Stimulated activated CD8-positive, alpha-beta memory T cell treated with anti-CD3 and anti-CD28 coated beads, Interleukin-2, amount 100 ng/mL, for 1 hour (primary cell): Measurements from ENCODE around the gene NDUFAF4.
"Not testable (repeated sequence)": the region's sequence is repeated elsewhere in the genome, so short reads cannot be mapped to it uniquely, and the experiment has no call there.

Experiments used
- DNase-seq, 2 donors: peaks; one replicate each; pipeline ENCODE4 v3.0.0-alpha.2; 2020; ENCODE audit warnings: low read depth in 2 of 2

Gene NDUFAF4

DNA sequence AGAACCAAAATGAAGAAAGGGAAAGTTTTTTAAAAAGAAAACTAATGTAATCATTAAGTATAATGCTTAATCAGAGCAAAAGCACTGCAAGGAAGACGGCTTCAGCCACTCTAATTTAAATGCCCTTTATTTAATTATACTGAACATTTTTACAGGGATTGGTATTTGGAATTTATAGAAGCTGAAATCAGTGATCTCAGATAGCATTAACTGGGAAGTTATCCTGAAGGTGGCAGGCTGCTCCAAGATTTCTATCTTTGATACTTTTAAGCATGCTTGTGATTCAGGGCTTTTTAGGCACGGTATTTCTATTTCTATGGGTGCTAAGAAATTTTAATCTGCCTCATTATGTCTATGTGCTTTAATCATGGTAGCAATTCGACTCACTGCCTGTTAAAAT, 1.3 kb upstream of the NDUFAF4 start:
- no peak for DNase-seq

DNA sequence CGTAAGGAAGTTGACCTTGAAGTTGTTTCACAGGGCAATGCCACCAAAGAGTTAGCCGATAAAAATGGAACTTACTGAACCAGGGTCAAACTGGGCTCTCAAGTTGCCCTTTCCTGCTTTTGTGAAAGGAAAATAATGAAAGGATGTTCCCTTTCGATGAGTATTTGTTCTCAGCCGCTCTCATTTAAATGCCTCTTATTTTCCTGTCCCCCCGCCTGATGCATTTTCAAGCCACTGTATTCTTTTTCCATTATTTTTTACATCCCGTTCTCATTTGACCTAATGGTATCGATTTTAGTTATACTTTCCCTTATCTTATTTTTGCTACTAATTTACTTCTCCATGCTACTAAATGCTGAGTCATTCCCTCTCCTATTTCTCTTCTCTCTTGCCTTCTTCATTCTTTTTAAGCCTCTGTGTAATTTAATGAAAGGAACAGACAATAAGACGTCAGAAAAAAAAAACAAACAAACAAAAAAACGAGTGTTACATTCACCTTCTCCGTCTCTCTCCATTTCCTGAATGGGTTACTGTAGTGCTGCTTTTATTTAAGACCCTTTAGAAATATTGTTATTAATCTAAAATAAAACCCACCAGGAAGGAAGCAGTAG, 655 bp upstream of the NDUFAF4 start:
- DNase-seq: no peak

DNA sequence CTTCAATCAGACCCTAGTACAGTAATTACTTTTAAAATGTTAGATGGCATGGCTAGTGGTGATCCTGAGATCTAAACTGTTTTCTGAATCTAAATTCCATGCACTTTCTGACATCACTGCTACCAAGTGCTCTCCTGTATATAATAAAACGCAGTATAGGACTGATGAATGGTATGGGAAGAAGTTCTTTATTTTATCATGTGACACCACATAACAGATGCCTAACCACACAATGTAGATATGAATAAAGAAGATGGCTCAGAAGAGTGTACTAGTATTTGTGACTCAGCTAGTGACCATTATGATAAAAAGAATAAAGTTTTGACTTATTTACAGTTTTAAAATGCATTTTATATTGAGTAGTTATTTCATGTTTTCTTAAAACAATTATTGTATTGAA, 8.5 kb downstream of the NDUFAF4 start:
- no peak for DNase-seq

DNA sequence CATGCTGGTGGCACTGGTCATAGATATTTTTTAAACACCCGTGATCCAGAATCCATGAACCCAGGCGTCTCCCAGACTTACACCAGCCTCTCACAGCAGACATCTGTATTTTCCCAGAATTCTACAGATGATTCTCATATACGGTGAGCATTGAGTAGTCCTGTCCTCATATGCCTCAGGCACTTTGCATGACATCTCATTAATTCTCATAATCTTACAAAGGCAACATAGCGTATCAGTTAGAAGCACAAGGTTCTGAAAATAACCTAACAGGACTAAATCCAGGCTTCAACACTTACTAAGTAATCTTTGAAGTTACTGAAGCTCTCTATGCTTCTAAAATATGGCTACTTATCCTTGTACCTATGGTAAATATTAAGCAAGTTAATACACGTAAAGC, 8.9 kb downstream of the NDUFAF4 start:
- DNase-seq: no peak

DNA sequence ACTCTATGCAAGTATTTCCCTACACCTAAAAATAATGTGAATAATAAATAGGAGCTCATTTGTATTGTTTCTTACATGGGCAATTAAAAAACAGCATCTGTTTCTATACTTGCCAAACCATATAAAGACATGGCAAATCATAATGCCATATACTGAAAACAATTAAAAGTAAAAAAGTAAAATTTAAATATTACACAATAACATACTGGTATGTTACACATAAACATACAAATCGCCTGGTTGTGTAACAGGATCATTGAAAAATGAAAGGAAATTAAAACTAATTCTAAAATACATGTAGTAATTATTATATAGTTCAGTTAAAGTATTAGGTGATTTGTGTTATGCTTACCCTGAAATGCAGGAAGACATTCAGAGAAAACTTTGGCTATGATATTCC, 11.2 kb downstream of the NDUFAF4 start:
- DNase-seq: no peak

DNA sequence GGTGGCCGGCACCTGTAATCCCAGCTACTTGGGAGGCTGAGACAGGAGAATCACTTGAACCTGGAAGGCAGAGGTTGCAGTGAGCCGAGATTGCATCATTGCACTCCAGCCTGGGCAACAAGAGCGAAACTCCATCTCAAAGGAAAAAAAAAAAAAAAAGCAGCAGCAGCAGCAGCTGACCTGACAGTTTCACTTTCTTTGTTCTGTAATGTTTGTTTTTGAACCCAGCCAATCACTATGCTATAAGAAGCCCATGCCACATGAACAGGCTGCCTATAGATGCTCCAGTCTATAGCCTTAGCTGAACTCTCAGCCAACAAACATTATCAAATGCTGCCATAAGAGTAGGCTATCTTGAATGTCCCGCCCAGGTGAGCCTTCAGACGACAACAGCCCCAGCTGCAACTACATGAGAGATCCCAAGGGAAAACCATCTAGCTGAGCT, 12.5 kb downstream of the NDUFAF4 start:
- DNase-seq: not testable (repeated sequence)

DNA sequence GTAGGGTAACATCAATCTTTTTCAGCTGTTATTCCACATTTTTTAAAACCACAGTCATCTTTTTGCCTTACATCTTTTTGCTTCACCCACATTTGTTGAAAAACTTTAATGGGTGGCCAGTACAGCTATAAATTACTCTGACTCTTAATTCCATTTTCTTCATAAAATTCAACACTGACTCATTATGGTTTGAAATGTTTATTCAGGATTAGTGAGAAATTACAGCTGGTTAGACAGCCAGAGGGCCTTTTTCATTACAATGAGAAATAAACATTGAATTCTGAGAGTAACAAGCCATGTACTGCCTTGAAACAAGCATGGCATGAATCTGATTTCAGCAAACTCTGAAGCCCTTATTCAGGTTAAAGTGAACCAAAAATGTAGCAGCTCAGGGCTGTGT, 19.5 kb downstream of the NDUFAF4 start:
- no peak for DNase-seq

DNA sequence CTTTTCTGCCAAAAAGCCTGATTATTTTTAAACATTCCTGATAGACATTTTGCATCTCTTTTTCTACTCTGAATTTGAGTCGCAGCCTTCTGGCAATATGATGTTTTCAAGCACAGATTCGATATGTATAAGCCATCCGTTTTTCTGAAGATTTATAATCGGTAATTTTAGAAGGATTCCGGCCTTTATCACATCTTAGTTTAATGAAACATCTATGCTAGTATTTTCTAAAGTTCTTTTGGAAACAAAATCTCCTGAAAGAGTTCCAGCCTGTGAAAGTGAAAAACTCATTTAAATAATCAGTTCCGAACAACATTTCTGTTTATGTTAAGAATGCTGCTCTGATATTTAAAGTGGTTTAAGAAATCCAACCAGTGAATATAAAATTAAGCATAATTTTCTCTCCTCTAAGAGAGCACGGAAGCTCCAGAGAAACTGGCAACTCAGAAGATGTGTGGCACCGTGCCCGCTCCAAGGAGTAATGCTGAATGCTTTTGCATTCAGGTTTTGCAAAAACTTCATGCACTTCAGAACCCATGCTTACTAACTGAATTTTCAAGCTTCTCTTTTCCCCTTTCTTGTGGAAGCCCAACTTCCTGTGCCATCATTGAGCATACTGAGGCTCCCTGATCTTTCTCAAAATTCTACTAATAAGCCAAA, 20.7 kb downstream of the NDUFAF4 start:
- DNase-seq: no peak

DNA sequence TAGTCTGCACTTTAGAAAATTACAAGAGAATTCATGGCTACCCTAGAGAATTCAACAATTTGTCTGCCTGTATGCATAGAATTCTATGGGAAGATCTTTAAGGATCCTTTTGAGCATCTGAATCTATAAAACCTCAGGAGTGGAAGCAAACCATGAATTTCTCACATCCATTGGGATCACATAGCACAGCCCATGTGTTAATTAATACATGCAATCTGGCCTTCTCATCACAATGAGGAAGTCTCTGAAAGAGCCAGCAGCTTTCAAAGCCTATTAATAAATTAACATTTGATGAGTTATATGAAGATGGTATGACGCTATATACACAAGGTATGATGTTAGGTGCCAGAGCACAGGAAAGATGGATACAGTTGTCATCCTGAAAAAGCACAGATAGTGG, 24.7 kb downstream of the NDUFAF4 start:
- DNase-seq: no peak

DNA sequence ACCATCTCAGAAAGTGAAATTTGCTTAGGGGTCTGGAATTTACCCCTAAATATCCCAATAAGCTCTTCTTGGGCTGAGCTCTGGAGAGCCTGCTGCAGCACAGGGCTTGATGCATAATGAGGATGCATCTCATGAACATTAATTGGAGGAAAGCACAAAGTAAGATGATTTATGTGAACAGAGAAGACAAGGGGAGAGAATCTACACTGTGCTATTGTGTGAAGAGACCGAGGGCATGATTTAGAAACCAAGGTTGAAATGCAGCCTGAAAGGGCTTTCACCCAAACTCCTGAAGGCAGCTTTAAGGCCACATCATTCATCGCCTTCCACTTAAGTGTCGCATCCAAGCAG, 32.7 kb downstream of the NDUFAF4 start:
- no peak for DNase-seq

DNA sequence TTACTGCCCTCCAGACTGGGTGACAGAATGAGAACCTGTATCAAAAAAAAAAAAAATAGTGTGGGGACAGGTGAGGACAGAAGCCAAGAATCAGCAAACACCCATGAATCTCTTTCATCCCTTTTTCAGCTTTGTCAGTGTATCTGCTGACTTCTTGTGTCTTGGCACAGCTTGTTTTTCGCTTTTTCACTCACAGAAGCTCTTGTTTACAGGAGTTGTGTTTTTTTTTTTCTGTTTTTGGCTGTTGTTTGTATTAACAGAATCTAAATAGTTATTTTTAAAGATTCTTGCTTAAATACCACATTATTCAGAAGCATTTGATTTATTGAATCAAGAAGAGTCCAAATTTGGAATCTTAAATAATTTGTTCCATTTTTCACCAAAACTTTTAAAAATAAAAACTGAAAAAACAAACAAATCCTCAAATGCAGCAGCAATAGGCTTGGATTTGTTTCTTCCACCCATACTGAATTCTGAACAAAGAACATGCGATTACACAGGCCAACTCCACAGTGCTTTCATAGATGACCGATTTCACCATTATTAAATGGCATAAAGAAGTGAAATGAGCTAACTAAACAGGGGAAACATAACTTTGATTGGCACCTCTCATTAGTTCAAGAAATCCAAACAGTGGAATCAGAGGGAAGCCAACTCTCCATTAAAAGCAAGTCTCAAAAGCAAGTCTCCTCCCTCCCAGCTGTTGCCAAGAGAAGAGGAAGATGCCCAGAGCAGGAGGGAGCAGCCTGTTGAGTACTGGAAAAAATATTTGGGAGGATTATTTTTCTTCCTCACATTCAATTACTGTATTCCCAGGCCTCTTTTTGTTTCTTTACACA, 33.3 kb downstream of the NDUFAF4 start:
- DNase-seq: no peak

DNA sequence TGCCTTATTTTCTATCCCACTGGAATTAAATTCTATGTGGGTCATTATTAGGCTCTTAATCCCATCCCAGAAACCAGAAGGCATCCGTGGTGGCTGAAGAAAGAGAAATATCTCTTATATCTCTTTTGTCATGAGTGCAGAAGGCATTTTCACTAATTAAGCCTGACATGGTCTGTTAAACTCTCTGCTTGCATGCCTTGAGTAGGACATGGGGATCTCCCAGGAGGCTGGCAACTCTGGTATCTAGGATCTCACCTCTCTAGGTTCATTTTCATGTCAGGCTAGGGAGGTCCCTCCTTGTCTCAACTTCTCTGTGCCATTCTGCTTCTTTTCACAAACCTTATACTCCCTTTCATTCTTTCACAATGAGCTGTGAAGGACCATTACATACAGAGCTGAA, 35.1 kb downstream of the NDUFAF4 start:
- no peak for DNase-seq

DNA sequence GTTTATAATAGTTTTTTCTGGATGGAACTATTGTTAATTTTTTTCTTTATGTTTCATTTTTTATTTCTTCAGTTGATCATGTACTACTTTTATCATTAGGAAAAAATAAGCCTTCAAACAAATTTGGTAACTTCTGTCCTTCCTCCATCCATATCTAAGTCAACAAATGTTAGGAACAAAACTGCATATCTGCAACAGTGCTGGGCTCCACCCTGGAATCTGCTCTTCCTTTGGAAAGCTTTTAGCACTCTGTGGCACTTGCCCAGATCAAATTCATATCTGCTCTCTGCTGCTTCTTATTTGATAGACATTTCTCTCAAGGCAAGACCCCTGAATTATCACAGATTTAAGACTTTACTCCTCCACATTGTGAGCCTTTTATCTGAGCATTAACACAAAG, 36.1 kb downstream of the NDUFAF4 start:
- no peak for DNase-seq

DNA sequence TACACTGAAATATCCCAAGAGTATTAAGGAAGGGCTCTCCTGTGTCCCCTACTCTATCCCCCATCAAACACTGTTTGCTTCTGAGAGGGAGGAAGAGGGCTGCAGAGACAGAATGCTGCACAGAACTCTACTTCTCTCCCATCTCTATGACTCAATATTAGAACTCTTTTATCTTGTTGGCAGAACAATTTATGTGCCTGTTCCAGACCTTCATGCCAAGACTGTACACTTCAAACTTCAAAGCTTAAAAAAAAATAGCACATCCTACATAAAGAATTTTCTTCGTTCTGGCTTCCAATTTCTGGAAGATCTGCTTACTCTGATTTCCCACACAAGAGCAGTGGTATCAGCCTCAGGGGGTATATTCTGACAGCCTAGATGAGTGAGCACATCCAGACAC, 40.8 kb downstream of the NDUFAF4 start:
- no peak for DNase-seq

DNA sequence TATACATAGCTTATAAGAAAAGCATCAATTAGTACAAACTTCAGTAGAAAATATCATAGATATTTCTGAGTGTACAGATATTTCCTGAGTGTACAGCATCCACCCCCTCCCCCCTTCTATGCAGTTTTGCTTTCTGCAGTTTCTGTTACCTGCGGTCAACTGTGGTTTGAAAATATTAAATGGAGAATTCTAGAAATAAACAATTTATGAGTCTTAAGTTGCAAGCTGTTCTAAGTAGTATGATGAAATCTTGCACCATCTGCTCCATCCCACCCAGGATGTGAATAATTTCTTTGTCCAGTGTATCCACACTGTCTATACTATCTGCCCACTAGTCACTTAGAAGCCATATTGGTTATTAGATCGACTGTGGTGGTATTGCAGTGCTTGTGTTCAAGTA, 44.6 kb downstream of the NDUFAF4 start:
- no peak for DNase-seq

DNA sequence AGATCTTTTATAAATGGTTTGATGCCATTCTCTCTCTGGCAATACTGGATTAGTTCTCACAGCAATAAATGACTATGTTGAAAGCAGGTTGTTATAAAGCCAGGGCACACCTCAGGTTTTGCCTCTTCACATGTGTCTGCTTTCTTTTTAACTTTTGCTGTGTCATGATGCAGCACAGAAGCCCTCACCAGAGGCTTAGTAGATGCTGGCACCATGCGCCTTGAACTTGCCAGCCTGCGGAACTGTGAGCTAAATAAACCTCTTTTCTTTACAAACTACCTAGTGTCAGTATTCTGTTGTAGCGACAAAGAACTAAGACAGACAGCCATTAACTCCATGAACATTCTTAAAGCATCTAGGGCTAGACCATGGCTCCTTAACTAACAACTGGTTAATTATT, 45.1 kb downstream of the NDUFAF4 start:
- DNase-seq: no peak

DNA sequence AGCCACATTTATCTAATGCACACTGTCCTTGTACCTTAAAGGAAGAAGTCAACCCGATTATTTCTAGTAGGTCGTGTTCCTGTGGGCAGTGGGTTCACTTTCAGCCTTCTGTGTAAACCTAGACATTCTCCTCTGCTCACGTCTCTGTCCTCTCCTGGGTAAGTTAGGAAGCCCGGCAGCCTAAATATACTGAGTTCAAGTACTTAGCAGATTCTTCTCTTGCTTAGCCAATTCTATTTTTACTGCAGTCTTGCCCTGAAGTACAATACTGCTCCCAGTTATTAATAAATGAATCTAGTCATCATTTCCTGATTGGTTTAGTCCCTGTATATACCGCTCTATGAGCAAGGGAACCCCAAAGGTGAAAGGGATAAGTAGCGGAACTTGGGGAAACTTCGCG, 45.8 kb downstream of the NDUFAF4 start:
- DNase-seq: no peak

DNA sequence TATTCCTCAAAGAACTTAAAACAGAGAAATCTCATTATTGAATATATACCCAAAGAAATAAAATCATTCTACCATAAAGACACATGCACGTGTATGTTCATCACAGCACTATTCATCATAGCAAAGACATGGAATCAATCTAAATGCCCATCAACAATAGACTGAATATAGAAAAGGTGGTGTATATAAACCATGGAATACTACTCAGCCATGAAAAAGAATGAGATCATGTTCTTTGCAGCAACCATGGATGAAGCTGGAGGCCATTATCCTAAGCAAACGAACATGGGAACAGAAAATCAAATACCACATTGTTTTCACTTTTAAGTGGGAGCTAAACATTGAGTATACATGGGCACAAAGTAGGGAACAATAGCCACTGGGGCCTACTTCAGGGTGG, 48.1 kb downstream of the NDUFAF4 start:
- DNase-seq: no peak

DNA sequence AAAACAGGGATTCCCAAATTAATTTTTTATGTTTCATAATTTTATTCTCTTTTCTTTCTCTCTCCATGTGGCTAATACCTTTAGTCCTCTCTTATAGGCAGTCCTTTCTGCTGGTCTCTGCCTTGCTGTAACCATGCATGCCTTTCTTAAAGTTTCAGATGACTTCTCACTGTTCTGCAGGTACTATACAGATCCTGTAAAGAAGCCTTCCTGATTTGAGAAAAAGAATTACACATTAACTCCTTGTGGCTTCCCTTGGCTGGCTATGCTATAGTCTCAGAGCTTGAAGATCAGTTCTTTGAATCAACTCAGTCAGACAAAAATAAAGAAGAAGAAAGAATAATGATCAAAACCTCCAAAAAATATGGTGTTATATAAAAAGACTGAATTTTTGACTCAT, 53.2 kb downstream of the NDUFAF4 start:
- no peak for DNase-seq

DNA sequence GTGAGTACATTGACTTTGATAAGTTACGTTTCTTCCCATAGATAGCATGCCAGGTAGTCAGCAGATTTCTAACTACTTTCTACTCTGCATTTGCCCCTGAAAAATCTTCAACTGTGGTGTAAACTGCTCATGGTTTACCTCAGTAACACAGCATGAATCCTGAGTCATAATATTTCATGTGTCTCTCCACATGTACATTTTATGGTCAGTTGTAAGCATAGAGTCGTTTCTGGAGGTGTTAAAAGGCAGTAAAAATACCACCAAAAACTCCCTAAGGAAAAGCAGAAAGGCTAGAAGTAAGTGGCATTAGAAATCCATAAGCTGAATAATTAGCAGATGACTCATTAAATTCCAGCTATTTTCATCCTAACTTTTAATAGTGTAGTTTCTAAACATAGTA, 56.3 kb downstream of the NDUFAF4 start:
- no peak for DNase-seq
